Keratinocyte (primary cell): ENCODE results near the gene SP6.

Source experiments
- EZH2 ChIP-seq: IDR thresholded peaks from one replicate; pipeline ENCODE4 v1.6.1; 2012; ENCODE audit warnings: inconsistent platforms, mild to moderate bottlenecking, low read length, moderate library complexity
- TF ChIP-seq, protein P1 (sequence below), 3 experiments: IDR thresholded peaks in 1 of 3; conservative IDR thresholded peaks in 1 of 3; optimal IDR thresholded peaks in 1 of 3; 2 replicates in 2 of 3; 3 replicates in 1 of 3; pipeline versions ENCODE3 to v1.5.1; 2011; ENCODE audit warnings: low read length in 3 of 3, mild to moderate bottlenecking in 3 of 3, moderate library complexity in 2 of 3, control low read depth in 1 of 3, inconsistent platforms in 1 of 3; ENCODE audit not compliant: insufficient read depth in 2 of 3; ENCODE audit errors: extremely low read depth in 1 of 3

GRCh38 chr17:47853616-47854015 is 2.7 kb upstream of the SP6 start:
- TF ChIP-seq, protein P1, sequence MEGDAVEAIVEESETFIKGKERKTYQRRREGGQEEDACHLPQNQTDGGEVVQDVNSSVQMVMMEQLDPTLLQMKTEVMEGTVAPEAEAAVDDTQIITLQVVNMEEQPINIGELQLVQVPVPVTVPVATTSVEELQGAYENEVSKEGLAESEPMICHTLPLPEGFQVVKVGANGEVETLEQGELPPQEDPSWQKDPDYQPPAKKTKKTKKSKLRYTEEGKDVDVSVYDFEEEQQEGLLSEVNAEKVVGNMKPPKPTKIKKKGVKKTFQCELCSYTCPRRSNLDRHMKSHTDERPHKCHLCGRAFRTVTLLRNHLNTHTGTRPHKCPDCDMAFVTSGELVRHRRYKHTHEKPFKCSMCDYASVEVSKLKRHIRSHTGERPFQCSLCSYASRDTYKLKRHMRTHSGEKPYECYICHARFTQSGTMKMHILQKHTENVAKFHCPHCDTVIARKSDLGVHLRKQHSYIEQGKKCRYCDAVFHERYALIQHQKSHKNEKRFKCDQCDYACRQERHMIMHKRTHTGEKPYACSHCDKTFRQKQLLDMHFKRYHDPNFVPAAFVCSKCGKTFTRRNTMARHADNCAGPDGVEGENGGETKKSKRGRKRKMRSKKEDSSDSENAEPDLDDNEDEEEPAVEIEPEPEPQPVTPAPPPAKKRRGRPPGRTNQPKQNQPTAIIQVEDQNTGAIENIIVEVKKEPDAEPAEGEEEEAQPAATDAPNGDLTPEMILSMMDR (optimal IDR thresholded peaks at IDR 0.05 in 1 of 3, IDR thresholded peaks at IDR 0.05 in 1 of 3, conservative IDR thresholded peaks at IDR 0.05 in 1 of 3; ENCODE audit: extremely low read depth in 1 of 3, insufficient read depth in 2 of 3, low read length in 3 of 3): no peak
- no peak for TF ChIP-seq EZH2
